ENCODE data around the gene CST3.
"Not testable (repeated sequence)": the region's sequence is repeated elsewhere in the genome, so short reads cannot be mapped to it uniquely, and the experiment has no call there.

CST3 gene

GRCh38 chr20:23661002-23661429 is 23.3 kb upstream of the CST3 start:
- DNase-seq, result no peak

GRCh38 chr20:23659989-23660837 is 22.5 kb upstream of the CST3 start:
- DNase-seq, result no peak

GRCh38 chr20:23659610-23659988 is 21.8 kb upstream of the CST3 start:
- DNase-seq, result not testable (repeated sequence)

GRCh38 chr20:23658989-23659609 is 21.3 kb upstream of the CST3 start:
- no peak for DNase-seq

GRCh38 chr20:23658336-23658735 is 20.6 kb upstream of the CST3 start:
- no peak for DNase-seq

GRCh38 chr20:23657202-23657601 is 19.4 kb upstream of the CST3 start:
- no peak for DNase-seq

- no peak for DNase-seq
Measured at GRCh38 chr20:23656372-23656771, 18.6 kb upstream of the CST3 start.

- DNase-seq, result no peak
Measured at GRCh38 chr20:23655491-23656211, 17.9 kb upstream of the CST3 start.

- DNase-seq, result no peak
Measured at GRCh38 chr20:23654717-23655116, 17.0 kb upstream of the CST3 start.

GRCh38 chr20:23654000-23654399 is 16.2 kb upstream of the CST3 start:
- DNase-seq, result no peak

- DNase-seq, result no peak
Measured at GRCh38 chr20:23653400-23653938, 15.7 kb upstream of the CST3 start.

GRCh38 chr20:23652926-23653325 is 15.2 kb upstream of the CST3 start:
- no peak for DNase-seq

GRCh38 chr20:23652371-23652770 is 14.6 kb upstream of the CST3 start:
- no peak for DNase-seq

- no peak for DNase-seq
Measured at GRCh38 chr20:23651117-23651516, 13.4 kb upstream of the CST3 start.

GRCh38 chr20:23649830-23650417 is 12.2 kb upstream of the CST3 start:
- DNase-seq, result no peak

- no peak for DNase-seq
Measured at GRCh38 chr20:23649242-23649641, 11.5 kb upstream of the CST3 start.

- DNase-seq, result no peak
Measured at GRCh38 chr20:23647346-23647745, 9.6 kb upstream of the CST3 start.

- no peak for DNase-seq
Measured at GRCh38 chr20:23646106-23646873, 8.5 kb upstream of the CST3 start.

GRCh38 chr20:23645575-23645974 is 7.8 kb upstream of the CST3 start:
- no peak for DNase-seq

GRCh38 chr20:23644164-23644563 is 6.4 kb upstream of the CST3 start:
- DNase-seq, result no peak

- DNase-seq, result no peak
Measured at GRCh38 chr20:23643659-23644058, 5.9 kb upstream of the CST3 start.

All from NCI-H1436 (cell line).